HEK293 (cell line): ENCODE measurements around the gene BLOC1S4.

Experiments used
- CTCF ChIP-seq: fragments of 450-650 bp; formaldehyde crosslinking; IDR thresholded peaks from 2 replicates; pipeline ENCODE4 v1.5.1; 2016; ENCODE audit warnings: missing biosample characterization, missing genetic modification characterization
- REST ChIP-seq: fragments of 450-650 bp; formaldehyde crosslinking; IDR thresholded peaks from 2 replicates; pipeline ENCODE4 v1.5.1; 2016; ENCODE audit warnings: missing biosample characterization, missing genetic modification characterization
- TCF7L2 ChIP-seq: IDR thresholded peaks from 2 replicates; pipeline ENCODE4 v1.6.1; 2011; ENCODE audit warnings: low read depth, mild to moderate bottlenecking, inconsistent platforms, low read length, moderate library complexity, borderline replicate concordance
- ZBTB1 ChIP-seq: fragments of 450-650 bp; formaldehyde crosslinking; IDR thresholded peaks from 2 replicates; pipeline ENCODE4 v1.5.1; 2016; ENCODE audit warnings: missing biosample characterization, missing genetic modification characterization
- ZBTB17 ChIP-seq: fragments of 450-650 bp; formaldehyde crosslinking; IDR thresholded peaks from 2 replicates; pipeline ENCODE4 v1.5.1; 2016; ENCODE audit warnings: missing biosample characterization, missing genetic modification characterization
- ZBTB21 ChIP-seq: fragments of 450-650 bp; formaldehyde crosslinking; IDR thresholded peaks from 2 replicates; pipeline ENCODE4 v1.5.1; 2017; ENCODE audit warnings: missing biosample characterization, missing genetic modification characterization
- ZFP41 ChIP-seq: fragments of 450-650 bp; formaldehyde crosslinking; IDR thresholded peaks from 2 replicates; pipeline ENCODE4 v1.5.1; 2016; ENCODE audit warnings: missing biosample characterization, missing genetic modification characterization, borderline replicate concordance
- ZNF175 ChIP-seq: fragments of 450-650 bp; formaldehyde crosslinking; IDR thresholded peaks from 2 replicates; pipeline ENCODE4 v1.5.1; 2016; ENCODE audit warnings: missing biosample characterization, missing genetic modification characterization
- ZNF211 ChIP-seq: fragments of 450-650 bp; formaldehyde crosslinking; IDR thresholded peaks from 2 replicates; pipeline ENCODE4 v1.5.1; 2016; ENCODE audit warnings: low read depth, missing biosample characterization, missing genetic modification characterization
- ZNF621 ChIP-seq: fragments of 450-650 bp; formaldehyde crosslinking; IDR thresholded peaks from 2 replicates; pipeline ENCODE4 v1.5.1; 2017; ENCODE audit warnings: missing biosample characterization, missing genetic modification characterization

- TF ChIP-seq ZBTB17 (tag by site-specific recombination) = no peak
- no peak for TF ChIP-seq CTCF (tag by site-specific recombination)
- TF ChIP-seq ZNF175 (tag by site-specific recombination) = no peak
- no peak for TF ChIP-seq ZNF621
- no peak for TF ChIP-seq ZBTB21
- TF ChIP-seq REST (tag by site-specific recombination) = no peak
- no peak for TF ChIP-seq ZNF211
- TF ChIP-seq ZBTB1 = no peak
- no peak for TF ChIP-seq ZFP41
- no peak for TF ChIP-seq TCF7L2
Observed at GRCh38 chr4:6702761-6703160, 13.2 kb upstream of the BLOC1S4 start.
